SK-N-SH (cell line): Measurements from ENCODE around the gene CLEC16A. TPM values are rescaled to one million over a fixed set of nuclear protein-coding genes. Genes with fewer than 3 reads are reported as not detected.

ENCODE experiments used
- CTCF ChIA-PET: fragments of 300-600, 350-600 bp; formaldehyde crosslinking; extraction: SDS; loops from one replicate; lab custom pipeline; 2021; lab: Yijun Ruan, JAX
- POLR2A ChIA-PET: fragments of 350-600 bp; sonication (Branson Sonifier 250); formaldehyde crosslinking; extraction: SDS; loops from one replicate; lab custom pipeline; 2020; ENCODE audit warnings: antibody characterized with exemption, inconsistent platforms; lab: Yijun Ruan, JAX
- DNase-seq: peaks from one replicate; pipeline ENCODE4 v3.0.0; 2012
- H2AFZ ChIP-seq: fragments of 200-600 bp; sonication (generic); 2 replicates; pipeline ENCODE4 v1.8.1; 2016; ENCODE audit warnings: antibody characterized with exemption, mild to moderate bottlenecking, low read depth
- H3F3A ChIP-seq: fragments of 200-600 bp; sonication (generic); replicated peaks from 2 replicates; pipeline ENCODE3; 2016; ENCODE audit warnings: antibody characterized with exemption, mild to moderate bottlenecking; ENCODE audit not compliant: insufficient read depth
- H3K27ac ChIP-seq, 2 experiments: fragments of 200-500 bp in 1 of 2; fragments of 200-600 bp in 1 of 2; sonication (Bioruptor generic) in 1 of 2; sonication (generic), shearing (Covaris generic) in 1 of 2; 2 replicates each; pipeline versions ENCODE4 v1.5.1 to v1.6.1; 2014 to 2016; ENCODE audit warnings: low read depth in 2 of 2, inconsistent platforms in 1 of 2, low read length in 1 of 2, mild to moderate bottlenecking in 1 of 2, mixed read lengths in 1 of 2
- H3K27me3 ChIP-seq: fragments of 200-600 bp; sonication (generic), shearing (Covaris generic); 2 replicates; pipeline ENCODE4 v1.6.1; 2016; ENCODE audit warnings: mixed run types; ENCODE audit not compliant: insufficient read depth
- H3K36me3 ChIP-seq, 2 experiments: fragments of 200-500 bp in 1 of 2; fragments of 200-600 bp in 1 of 2; sonication (Bioruptor generic) in 1 of 2; sonication (generic) in 1 of 2; replicated peaks in 1 of 2; 2 replicates each; pipeline versions ENCODE3 to v1.5.1; 2014 to 2016; ENCODE audit warnings: low read length in 1 of 2, mild to moderate bottlenecking in 1 of 2; ENCODE audit not compliant: insufficient read depth in 2 of 2, control insufficient read depth in 1 of 2
- H3K4me1 ChIP-seq, 2 experiments: fragments of 200-500 bp in 1 of 2; fragments of 200-600 bp in 1 of 2; sonication (Bioruptor generic) in 1 of 2; sonication (generic), shearing (Covaris generic) in 1 of 2; 2 replicates each; pipeline versions ENCODE4 v1.5.1 to v1.6.1; 2014 to 2016; ENCODE audit warnings: low read depth in 1 of 2, low read length in 1 of 2, mixed run types in 1 of 2; ENCODE audit not compliant: insufficient read depth in 2 of 2, control insufficient read depth in 1 of 2
- H3K4me2 ChIP-seq: fragments of 200-600 bp; sonication (generic), shearing (Covaris generic); 2 replicates; pipeline ENCODE4 v1.6.1; 2017; ENCODE audit warnings: mixed run types
- H3K4me3 ChIP-seq, 2 experiments: fragments of 200-500 bp in 1 of 2; fragments of 200-600 bp in 1 of 2; sonication (Bioruptor generic) in 1 of 2; sonication (generic), shearing (Covaris generic) in 1 of 2; 2 replicates each; pipeline versions ENCODE4 v1.5.1 to v1.8.1; 2014 to 2016; ENCODE audit warnings: low read depth in 2 of 2, inconsistent platforms in 1 of 2, low read length in 1 of 2, mild to moderate bottlenecking in 1 of 2, mixed read lengths in 1 of 2, moderate library complexity in 1 of 2
- H3K79me2 ChIP-seq: fragments of 200-600 bp; sonication (generic); 2 replicates; pipeline ENCODE4 v1.8.1; 2017; ENCODE audit warnings: mild to moderate bottlenecking; ENCODE audit not compliant: insufficient read depth
- H3K9ac ChIP-seq: fragments of 200-600 bp; sonication (generic); 2 replicates; pipeline ENCODE4 v1.6.1; 2017; ENCODE audit warnings: mixed run types
- H3K9me2 ChIP-seq: fragments of 200-600 bp; sonication (generic); 2 replicates; pipeline ENCODE4 v1.6.1; 2017; ENCODE audit warnings: mixed run types
- H3K9me3 ChIP-seq: fragments of 200-600 bp; sonication (generic); 2 replicates; pipeline ENCODE4 v1.6.1; 2017; ENCODE audit warnings: mixed run types, mild to moderate bottlenecking, moderate library complexity
- H4K20me1 ChIP-seq: fragments of 200-600 bp; sonication (generic); 2 replicates; pipeline ENCODE4 v1.6.1; 2017; ENCODE audit warnings: mild to moderate bottlenecking, mixed run types; ENCODE audit not compliant: insufficient read depth
- CTCF ChIP-seq: fragments of 200-600 bp; sonication (generic); IDR thresholded peaks from 2 replicates; pipeline ENCODE4 v1.6.1; 2017; ENCODE audit warnings: antibody characterized with exemption, mild to moderate bottlenecking, moderate library complexity
- EP300 ChIP-seq, 2 experiments: IDR thresholded peaks; 2 replicates each; pipeline versions ENCODE4 v1.4.0 to v1.6.1; 2012; ENCODE audit warnings: borderline replicate concordance in 1 of 2, low read depth in 1 of 2, low read length in 1 of 2
- EZH2phosphoT487 ChIP-seq: fragments of 200-600 bp; sonication (generic); IDR thresholded peaks from 2 replicates; pipeline ENCODE4 v1.6.1; 2017; ENCODE audit warnings: low read depth, mixed run types, mild to moderate bottlenecking, antibody characterized with exemption, moderate library complexity, borderline replicate concordance
- FOSL2 ChIP-seq: IDR thresholded peaks from 2 replicates; pipeline ENCODE4 v1.4.0; 2012; ENCODE audit warnings: low read depth, mild to moderate bottlenecking, moderate library complexity, borderline replicate concordance
- GABPA ChIP-seq: IDR thresholded peaks from 2 replicates; pipeline ENCODE4 v1.4.0; 2012; ENCODE audit warnings: low read depth, mild to moderate bottlenecking
- JUND ChIP-seq: IDR thresholded peaks from 2 replicates; pipeline ENCODE4 v1.4.0; 2012
- MAX ChIP-seq: IDR thresholded peaks from 2 replicates; pipeline ENCODE4 v1.4.0; 2012; ENCODE audit warnings: low read depth
- NFIC ChIP-seq: IDR thresholded peaks from 2 replicates; pipeline ENCODE4 v1.4.0; 2012; ENCODE audit warnings: borderline replicate concordance
- NRF1 ChIP-seq: IDR thresholded peaks from 2 replicates; pipeline ENCODE4 v1.6.1; 2012; ENCODE audit warnings: low read depth, mild to moderate bottlenecking, low read length
- PBX3 ChIP-seq: IDR thresholded peaks from 2 replicates; pipeline ENCODE4; 2012
- POLR2AphosphoS5 ChIP-seq: IDR thresholded peaks from 2 replicates; pipeline ENCODE4 v1.6.1; 2012; ENCODE audit warnings: low read depth, low read length
- RAD21 ChIP-seq: IDR thresholded peaks from 2 replicates; pipeline ENCODE4 v1.6.1; 2012; ENCODE audit warnings: mild to moderate bottlenecking, low read length
- RFX5 ChIP-seq: IDR thresholded peaks from 2 replicates; pipeline ENCODE4 v1.6.1; 2012; ENCODE audit warnings: mild to moderate bottlenecking, improper control_type of control experiment, low read length
- SMC3 ChIP-seq: IDR thresholded peaks from 2 replicates; pipeline ENCODE4 v1.6.1; 2012; ENCODE audit warnings: low read depth, low read length, improper control_type of control experiment
- TAF1 ChIP-seq: IDR thresholded peaks from 2 replicates; pipeline ENCODE4 v1.6.1; 2012; ENCODE audit warnings: low read depth, mild to moderate bottlenecking, low read length, moderate library complexity, borderline replicate concordance
- TCF12 ChIP-seq: IDR thresholded peaks from 2 replicates; pipeline ENCODE4 v1.4.0; 2012
- TEAD4 ChIP-seq: IDR thresholded peaks from 2 replicates; pipeline ENCODE4 v1.4.0; 2012; ENCODE audit warnings: mild to moderate bottlenecking, borderline replicate concordance; ENCODE audit not compliant: insufficient read depth
- USF2 ChIP-seq: fragments of 150-350 bp; IDR thresholded peaks from 2 replicates; pipeline ENCODE4 v1.6.1; 2017; ENCODE audit warnings: antibody characterized with exemption, low read length, low read depth, borderline replicate concordance
- WGBS: methylation state at CpG from one replicate; pipeline ENCODE4 v1.1.6; 2017; ENCODE audit warnings: low lambda C conversion rate; 5-methylcytosine and 5-hydroxymethylcytosine counted together
- polyA plus RNA-seq, 3 experiments: library from polyadenylated mRNA; depleted of rRNA; stranded (reverse); fragments of >200 nt; gene quantifications; 2 replicates each; pipeline ENCODE4 v1.2.3, GENCODE V29; 2012

CLEC16A gene
- polyA plus RNA-seq, 1 of the 3 experiments (the other 2 are of a cell fraction): 13.7 TPM

- H3K9ac ChIP-seq: peak overlapping the region; percentile 47; the same call in 1 of the 2 replicates
- H3K36me3 ChIP-seq: no peaks in the 10 kb centered on the region
- no peaks in the 10 kb centered on the region for H3K9me2 ChIP-seq
- no peak for DNase-seq
- peaks cover 29% of the 10 kb centered on the region for H3F3A ChIP-seq
- H3K4me2 ChIP-seq: peak overlapping the region; percentile 60
- H3K27me3 ChIP-seq: no peaks in the 10 kb centered on the region
- peak overlapping the region; percentile 39 to 81; a peak in 3 of 4 replicates for H3K27ac ChIP-seq
- H3K4me1 ChIP-seq: peaks cover 26 to 31% of the 10 kb centered on the region in 2 experiments
- TF ChIP-seq MAX (peak; percentile 33), RFX5 (no peak), SMC3 (peak; percentile 14; the same call in 1 of the 2 replicates), GABPA (no peak), JUND (peak; percentile 38; the same call in 1 of the 2 replicates), TCF12 (peak; percentile 49), EP300 (IDR thresholded peaks at IDR 0.05; ENCODE audit: borderline replicate concordance in 1 of 2, low read depth in 1 of 2, low read length in 1 of 2) (0 out of 4 replicates have a peak, but pooled peaks of 1 of the 2 experiments have one; percentile 43), NFIC (peak; percentile 56), FOSL2 (peak; percentile 16; the same call in 1 of the 2 replicates), PBX3 (peak; percentile 22; the same call in 1 of the 2 replicates), CTCF (peak; percentile 45)
- no peaks in the 10 kb centered on the region for H3K9me3 ChIP-seq
- ChIA-PET POLR2A (no interaction called here), CTCF (interaction anchor here (1.3 kb wide), 1 partner anchor 579 kb away, joined by 3 read pairs; no protein-coding TSS in a partner anchor)
- H3K79me2 ChIP-seq: no peaks in the 10 kb centered on the region
- H2AFZ ChIP-seq: no peak overlapping the region
- H4K20me1 ChIP-seq: no peaks in the 10 kb centered on the region
- no peak overlapping the region for H3K4me3 ChIP-seq
- 61% methylated on average over 6 of the region's 6 CpGs for whole genome bisulfite sequencing
These were observed 155.9 kb downstream of the CLEC16A start for GRCh38 chr16:11100239-11100750.

GRCh38 chr16:11101283-11101682, 156.9 kb downstream of the CLEC16A start:
- Histone ChIP-seq H3K27ac (peak overlapping the region in 1 of 2 experiments; percentile 81; a peak in 1 of 4 replicates), H3K4me1 (peaks cover 31 to 35% of the 10 kb centered on the region in 2 experiments), H3K36me3 (no peaks in the 10 kb centered on the region), H3K9ac (no peak overlapping the region), H3K79me2 (no peaks in the 10 kb centered on the region), H3F3A (peaks cover 29% of the 10 kb centered on the region), H2AFZ (no peak overlapping the region), H3K27me3 (no peaks in the 10 kb centered on the region), H3K9me2 (no peaks in the 10 kb centered on the region), H3K9me3 (no peaks in the 10 kb centered on the region), H3K4me2 (no peak overlapping the region), H4K20me1 (no peaks in the 10 kb centered on the region), H3K4me3 (no peak overlapping the region)
- WGBS: 95% methylated on average over 6 of the region's 6 CpGs
- POLR2A ChIA-PET: no interaction called here
- CTCF ChIA-PET: interaction anchor here (0.8 to 1.0 kb wide), 2 partner anchors 18 to 139 kb away, joined by 3 read pairs; no protein-coding TSS in a partner anchor
- DNase-seq: no peak
- TF ChIP-seq RFX5 (no peak), CTCF (no peak), NRF1 (no peak), EZH2phosphoT487 (no peak), TAF1 (no peak), SMC3 (no peak), TEAD4 (no peak), POLR2AphosphoS5 (no peak), USF2 (no peak), EP300 (IDR thresholded peaks at IDR 0.05; ENCODE audit: borderline replicate concordance in 1 of 2, low read depth in 1 of 2, low read length in 1 of 2) (no peak), RAD21 (no peak)
